HG03571 (cell line): ENCODE data around the gene GJC2.

Experiments
- ATAC-seq: cut with Tn5 transposase; IDR thresholded peaks from one replicate; pipeline ENCODE4 v1.9.1; 2021; ENCODE audit not compliant: unreplicated experiment

GJC2 gene

DNA sequence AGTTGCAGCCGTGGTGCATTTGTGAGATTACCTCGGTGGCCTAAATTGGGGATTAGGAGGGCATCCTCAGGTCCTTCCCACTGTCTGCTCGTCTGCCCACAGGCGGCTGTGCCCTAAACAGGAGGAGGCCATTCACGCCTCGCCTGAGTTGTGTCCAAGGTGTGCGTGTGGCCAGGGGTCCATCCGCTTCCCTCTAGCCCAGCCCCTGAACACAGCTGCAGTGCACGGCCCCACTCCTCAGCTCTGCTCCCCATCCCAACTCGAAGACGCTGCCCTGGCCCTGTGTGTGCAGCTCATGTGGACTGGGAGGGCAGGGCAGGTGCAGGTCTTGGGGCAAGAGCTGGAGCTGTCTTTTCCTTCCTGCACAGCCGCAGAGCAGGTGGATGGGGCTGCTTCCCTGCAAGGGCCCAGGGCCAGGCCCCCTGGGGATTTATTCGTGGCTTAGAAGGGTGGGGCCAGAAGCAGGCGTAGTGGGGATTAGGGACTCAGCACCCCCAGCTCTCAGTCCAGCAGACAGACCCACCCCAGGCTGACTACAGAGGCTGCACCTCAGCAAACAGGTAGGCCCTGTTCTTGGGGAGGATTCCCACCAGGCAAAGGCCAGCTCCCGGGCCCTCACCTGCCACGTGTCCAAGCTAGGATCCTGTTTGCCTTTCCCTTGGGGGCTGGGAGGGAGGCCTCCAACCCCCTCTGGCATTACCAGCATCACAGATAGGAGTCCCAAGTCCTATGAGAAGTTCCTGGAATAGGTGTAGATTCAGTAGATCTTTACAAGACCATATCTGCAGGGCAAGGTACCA lies 5.3 kb upstream of the GJC2 start:
- no peak for ATAC-seq

- no peak for ATAC-seq
Observed at GRCh38 chr1:228144993-228145343, 4.8 kb upstream of the GJC2 start.

DNA sequence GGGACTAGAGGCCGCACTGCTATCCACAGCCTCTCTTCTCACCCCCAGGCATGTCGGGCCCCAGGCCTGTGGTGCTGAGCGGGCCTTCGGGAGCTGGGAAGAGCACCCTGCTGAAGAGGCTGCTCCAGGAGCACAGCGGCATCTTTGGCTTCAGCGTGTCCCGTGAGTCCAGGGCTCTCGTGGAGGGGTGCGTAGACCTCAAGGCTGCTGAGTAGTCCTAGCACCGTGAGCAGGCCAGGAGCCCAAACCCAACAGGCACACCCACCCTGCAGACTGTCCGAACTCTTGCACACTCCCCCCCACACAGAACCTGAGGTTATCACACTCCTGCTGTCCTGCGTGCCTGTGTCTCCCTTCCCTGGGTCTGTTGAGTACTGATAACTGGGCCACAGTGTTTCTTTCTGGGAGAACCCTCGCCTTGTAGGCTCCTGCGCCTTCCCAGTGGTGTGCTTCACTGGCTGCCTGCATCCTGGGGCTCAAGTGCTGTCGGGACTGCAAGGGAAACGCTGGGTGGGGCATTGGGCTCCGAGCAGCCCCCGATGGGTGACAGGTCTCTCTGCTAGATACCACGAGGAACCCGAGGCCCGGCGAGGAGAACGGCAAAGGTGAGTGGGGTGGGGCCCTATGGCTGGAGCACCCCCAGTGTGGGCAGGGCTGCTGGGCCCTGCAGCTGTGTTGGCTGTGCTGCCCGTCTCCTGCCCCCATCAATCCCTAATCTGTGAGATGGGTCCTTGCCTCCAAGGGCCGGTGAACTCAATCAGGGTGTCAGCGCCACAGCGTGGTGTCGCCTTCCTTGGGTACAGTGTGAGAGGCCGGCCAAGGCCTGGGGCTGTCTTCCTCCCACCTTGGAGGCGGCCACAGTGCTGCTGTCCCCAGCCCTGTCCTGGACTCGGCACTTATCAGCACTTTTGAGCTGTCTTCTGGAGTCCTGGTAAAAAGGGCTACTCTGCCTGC lies 4.0 kb upstream of the GJC2 start:
- ATAC-seq = no peak

DNA sequence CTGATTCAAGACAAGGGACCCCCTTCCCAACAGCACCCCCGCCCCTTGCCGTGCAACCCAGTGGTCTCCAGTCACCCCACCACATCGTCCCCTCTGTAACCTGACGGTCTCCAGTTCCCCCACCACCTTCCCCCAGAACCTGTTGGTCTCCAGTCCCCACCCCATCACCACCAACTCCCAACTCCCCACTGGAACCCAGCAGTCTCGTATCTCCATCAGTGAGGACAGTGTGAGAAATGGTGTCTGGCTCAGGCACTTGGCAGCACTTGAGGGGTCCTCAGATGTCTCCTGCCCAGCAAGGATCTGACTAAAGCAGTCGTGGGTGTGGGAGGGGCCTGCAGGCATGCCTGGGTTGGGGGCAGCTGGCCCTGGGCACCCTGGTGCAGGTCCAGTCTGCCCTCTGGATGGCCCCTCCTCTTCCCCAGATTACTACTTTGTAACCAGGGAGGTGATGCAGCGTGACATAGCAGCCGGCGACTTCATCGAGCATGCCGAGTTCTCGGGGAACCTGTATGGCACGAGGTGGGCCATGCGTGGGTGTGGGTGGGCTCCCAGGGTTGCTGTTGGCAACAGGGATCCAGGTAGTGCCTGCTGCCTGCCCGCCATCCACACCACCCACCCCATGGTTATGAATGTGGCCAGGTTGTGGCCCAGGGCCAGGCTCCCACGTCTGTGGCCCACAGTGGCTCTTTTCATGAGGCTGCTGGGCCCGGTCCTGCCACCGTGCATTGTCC lies 3.1 kb upstream of the GJC2 start:
- no peak for ATAC-seq

GRCh38 chr1:228147151-228147693 lies 2.5 kb upstream of the GJC2 start:
- ATAC-seq = no peak

DNA sequence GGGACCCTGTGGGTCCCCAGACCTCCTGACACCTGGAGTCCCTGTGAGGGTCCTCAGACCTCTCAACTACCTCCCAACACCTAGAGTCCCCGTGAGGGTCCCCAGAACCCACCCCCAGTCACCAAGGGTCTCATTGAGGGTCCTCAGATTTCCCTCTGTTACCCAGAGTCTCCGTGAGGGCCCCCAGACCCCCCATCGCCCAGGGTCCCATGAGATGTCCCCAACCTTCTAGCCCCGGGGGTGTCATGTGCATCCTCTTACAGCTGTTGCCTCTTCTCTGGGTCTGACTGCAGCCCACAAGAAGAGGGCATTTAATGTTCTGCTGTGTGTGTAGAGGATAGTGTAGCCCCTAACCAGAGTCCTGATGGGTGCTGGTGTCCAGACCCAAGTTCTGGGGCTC lies 2.0 kb upstream of the GJC2 start:
- no peak for ATAC-seq

DNA sequence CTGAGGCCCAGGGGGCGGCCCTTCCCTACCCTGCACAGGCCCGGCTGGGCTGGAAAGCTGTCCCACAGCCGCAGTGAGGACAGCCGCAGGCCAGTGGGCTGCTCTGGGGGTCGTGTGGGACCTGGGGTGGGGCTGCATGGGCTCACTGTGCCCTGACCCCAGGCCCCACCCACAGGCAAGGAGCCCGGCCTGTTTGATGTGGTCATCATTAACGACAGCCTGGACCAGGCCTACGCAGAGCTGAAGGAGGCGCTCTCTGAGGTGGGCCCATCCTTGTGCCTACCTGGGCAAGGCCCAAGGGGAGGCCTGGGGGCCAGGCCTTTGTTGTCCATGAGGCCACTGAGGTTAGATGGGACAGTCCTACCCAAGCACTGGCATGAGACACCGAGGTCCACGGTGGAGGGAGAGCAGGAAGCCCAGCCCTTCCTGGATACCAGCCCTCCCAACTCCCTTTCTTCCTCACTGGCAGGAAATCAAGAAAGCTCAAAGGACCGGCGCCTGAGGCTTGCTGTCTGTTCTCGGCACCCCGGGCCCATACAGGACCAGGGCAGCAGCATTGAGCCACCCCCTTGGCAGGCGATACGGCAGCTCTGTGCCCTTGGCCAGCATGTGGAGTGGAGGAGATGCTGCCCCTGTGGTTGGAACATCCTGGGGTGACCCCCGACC lies 1.4 kb upstream of the GJC2 start:
- ATAC-seq = no peak

- no peak for ATAC-seq
Observed at GRCh38 chr1:228148935-228149405, 760 bp upstream of the GJC2 start.

DNA sequence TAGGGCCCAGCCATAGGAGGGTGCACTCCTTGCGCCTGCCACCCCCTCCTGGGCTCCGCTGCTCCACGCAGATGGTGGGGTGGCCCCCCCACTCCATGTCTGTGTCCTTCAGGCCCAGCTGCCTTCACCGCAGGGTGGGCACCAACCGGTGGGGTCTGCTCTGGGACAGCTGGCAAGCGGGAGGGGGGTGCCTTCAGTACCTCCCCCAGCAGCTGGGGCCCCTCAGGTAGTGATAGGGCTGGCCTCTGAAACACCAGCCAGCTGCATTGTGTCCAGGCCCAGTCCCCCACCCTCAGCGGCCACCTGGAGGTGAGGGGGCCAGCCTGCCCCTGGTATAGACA lies 360 bp downstream of the GJC2 start:
- ATAC-seq = no peak

GRCh38 chr1:228150461-228151179 lies 890 bp downstream of the GJC2 start:
- ATAC-seq = no peak

DNA sequence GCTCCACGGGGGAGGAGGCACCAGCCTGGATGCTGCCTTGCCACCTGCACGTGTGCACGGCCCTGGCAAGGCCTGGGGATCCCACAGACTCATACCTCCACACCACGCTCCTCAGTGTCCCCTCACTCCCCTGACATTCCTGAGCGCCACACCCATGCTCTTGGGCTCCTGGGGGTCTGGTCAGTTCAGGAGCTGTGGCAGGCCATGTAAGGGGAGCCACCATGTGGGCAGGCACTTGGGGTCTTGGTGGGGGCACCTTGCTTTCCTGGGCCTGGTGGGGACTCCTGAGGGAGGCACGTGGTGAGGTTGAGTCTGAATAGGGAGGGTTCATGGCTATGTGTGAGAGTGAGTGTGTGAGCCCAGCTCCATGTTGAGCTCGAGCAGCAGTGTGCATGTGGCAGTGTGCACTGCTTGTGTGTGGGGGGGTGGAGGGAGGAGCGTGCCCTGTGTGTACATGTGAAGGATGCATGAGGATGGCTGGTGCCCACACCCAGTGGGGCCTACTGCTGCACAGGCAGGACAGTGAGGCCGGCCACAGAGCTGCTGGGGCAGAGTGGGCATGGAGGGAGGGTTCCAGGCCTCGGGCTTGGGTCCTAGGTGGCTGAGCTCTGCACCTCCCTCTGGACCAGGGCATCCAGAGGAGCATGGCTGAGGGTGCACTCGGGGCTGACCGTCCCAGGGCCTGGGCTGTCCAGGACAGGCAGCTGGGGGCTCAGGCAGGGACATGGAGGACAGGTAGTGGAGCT lies 1.6 kb downstream of the GJC2 start:
- ATAC-seq = no peak

GRCh38 chr1:228152097-228152917 lies 2.6 kb downstream of the GJC2 start:
- ATAC-seq = no peak

DNA sequence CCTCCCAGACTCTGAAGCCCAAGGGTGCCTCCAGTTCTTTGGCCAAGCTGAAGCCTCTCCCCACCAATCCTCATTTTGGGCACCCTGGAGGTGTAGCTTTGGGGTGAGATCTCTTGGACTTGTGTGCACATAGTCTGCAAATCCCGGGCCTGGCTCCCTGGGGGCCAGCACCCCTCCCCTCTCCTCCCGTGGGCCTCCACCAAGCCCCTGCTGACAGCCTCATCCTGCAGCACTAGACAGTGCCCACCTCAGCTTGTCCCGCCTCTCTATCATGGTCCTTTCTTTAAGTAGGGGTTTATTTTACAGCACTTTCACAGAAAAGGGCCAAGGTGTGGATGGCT lies 3.2 kb downstream of the GJC2 start:
- no peak for ATAC-seq

DNA sequence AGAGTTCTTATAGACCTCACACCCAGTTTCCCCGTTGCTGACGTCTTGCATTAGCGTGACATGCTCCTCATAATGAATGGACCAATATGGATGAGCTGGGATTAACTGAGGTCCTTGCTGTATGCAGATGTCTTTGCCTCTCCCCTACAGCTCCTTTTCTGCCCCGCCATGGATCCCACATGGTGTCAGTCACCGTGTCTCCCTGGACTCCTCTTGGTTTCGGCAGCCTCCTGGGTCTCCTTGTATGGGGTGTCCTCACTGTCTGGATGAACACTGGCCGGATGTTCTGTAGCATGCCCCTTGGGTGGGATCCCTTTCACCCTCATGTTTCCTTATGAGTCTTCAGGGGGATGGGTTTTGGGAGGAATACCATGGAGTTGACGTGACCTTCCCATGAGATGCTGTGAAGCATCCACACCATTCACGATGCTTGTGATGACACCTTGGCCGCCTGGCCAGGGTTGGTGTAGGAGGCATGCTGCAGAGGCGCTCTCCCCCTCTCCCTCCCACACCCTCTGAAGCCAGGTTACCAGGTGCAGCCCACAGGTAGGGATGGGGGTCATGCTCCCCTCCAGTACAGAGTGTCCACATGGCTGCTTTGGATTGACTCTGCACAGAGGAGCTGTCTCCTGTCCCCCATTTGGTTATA lies 4.4 kb downstream of the GJC2 start:
- ATAC-seq = no peak

- no peak for ATAC-seq
Observed at GRCh38 chr1:228154670-228155571, 5.2 kb downstream of the GJC2 start.

GRCh38 chr1:228155596-228156514 lies 6.1 kb downstream of the GJC2 start:
- ATAC-seq = no peak
